Measurements from ENCODE around the gene FAM193A.

DNA sequence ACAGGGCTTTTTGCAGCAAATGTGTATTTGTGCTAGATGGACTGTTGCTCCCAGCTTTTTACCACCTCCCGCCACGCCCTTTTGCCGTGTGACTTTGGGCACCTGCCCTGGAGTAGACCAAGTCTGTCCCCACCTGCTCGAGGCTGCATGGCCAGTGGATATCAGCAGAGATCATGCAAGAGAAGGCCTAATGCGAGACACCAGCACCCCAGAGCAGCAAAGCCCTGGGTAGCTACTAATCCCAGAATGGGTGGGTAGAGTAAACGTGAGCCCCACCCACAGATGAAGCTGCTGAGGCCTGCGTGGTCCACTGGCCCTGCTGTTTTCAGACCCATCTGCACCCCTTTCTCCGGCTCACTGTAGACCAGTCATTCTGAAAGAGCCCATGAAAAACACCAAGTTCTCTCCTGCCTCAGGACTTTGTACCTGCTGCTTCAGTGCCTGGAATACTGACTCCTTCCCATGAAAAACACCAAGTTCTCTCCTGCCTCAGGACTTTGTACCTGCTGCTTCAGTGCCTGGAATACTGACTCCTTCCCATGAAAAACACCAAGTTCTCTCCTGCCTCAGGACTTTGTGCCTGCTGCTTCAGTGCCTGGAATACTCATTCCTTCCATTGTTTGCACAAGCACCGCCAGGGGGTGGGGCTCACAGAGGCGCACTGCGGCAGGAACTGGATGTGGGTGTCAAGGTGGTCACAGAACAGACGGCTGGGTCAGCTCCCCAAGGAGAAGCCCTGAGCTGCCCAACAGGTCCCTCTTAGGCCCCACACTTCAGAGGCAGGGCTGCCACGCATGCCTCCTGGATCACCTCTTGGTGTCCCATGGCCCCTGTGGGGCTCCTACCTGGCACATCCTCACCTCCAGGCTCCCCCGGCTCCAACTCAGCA lies 224.8 kb downstream of the FAM193A start:
- TF ChIP-seq SIN3A (IDR thresholded peaks at IDR 0.05; ENCODE audit: borderline replicate concordance, low read depth, low read length) (no peak), SMC3 (IDR thresholded peaks at IDR 0.05; ENCODE audit: low read depth, low read length) (no peak), RCOR1 (IDR thresholded peaks at IDR 0.05; ENCODE audit: low read length) (no peak), ELF1 (IDR thresholded peaks at IDR 0.05) (no peak)

Measured in SK-N-SH (cell line).